NCI-H1930 (cell line): Measurements from ENCODE around the gene EVA1B.

Experiments used
- DNase-seq, 2 experiments: peaks; one replicate each; lab custom pipeline; 2025; lab: John Stamatoyannopoulos, UW

EVA1B gene

GRCh38 chr1:36320291-36320761 lies 3.1 kb downstream of the EVA1B start:
- no peak for DNase-seq

GRCh38 chr1:36309397-36309796 lies 14.0 kb downstream of the EVA1B start:
- no peak for DNase-seq

GRCh38 chr1:36307601-36308330 lies 15.7 kb downstream of the EVA1B start:
- DNase-seq: no peak

DNA sequence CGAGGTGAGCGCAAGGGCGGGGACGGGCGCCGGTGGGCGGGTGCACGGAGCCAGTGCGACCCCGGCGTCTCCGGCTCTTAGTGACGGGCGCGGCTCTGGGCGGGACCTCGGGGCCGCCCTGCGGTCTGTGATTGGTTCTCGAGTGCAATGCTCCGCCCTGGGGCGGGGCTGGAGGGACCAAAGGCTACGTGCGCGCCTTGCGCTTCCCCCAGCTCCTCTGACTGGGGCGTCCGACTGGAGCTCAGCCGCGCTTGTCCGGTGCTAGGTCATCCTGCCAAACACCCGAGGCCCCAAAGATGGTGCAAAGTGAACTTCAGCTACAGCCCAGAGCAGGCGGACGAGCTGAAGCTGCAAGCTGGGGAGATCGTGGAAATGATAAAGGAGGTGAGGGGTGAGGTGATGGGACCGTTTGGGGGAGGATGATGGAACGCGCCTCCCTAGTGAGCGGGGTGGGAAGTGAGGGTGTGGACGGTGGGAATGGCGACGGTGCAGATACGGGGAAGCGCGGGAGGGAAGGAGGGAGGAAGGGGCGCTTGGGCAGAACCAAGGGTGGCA lies 16.5 kb downstream of the EVA1B start:
- DNase-seq: peak; percentile 83 to 92

- DNase-seq: peak in 1 of 2 experiments; percentile 60
Measured at GRCh38 chr1:36306210-36306901, 17.1 kb downstream of the EVA1B start, which contains the start of gene SH3D21. TSS of gene SH3D21 (plus strand) at chr1:36306368. CDS start at chr1:36306421, 53 bp downstream.

DNA sequence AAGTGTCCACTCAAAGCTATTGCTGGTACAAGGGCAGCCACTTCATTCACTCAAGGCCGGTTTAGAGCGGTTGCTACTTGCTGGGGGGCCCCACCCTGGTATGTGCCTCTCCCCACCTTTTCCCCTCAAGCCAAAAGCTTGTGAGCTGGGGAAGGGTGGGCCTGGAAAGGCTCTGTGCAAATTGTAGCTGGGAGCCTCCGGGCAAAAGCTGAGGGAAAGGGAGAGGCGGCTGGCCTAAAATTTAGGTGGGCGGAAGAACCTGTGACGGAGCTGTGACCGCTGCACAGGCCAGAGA lies 17.6 kb downstream of the EVA1B start:
- no peak for DNase-seq

DNA sequence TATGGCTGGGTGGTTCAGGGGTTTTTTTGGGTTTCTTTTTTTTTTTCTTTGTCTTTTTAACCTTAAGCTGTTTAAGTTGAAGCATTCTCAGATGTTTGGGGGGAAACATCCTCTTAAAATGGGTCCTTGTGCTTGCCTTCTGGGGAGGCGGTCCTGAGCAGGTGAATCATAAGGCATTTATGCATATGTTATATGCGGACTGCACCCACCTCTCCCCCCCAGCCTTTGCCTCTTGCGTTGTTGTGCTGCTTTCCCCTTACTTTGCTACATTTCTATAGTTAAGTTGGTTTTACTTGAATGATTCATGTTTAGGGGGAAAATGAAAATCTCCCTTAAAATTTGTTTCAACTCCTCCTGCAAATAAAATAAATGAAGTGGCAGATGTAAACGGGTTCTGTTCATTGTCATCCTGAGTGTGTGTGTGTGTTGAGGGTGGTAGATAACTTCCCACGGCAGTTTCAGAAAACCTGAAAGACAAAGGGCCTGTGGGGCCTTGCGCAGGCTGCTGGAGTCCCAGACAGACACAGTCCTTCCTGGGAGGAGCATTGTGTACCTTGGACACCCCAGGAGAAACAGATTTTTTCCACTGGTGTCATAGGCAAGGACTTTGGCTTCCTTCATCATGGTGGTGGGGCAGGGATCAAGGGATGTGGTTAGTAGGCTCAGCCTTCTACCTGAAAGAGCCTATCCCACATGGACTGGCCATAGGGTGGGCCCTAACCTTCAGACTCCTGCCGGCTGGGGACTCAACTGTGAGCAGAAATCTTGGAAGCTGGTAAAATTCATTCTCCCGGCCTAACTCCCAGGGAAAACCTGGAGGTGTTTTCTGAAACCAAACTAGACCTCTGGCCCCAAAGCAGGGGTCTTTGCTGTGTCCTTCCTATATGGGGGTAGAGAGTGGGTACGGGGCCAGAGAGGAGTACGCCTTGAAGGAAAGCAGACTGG lies 18.2 kb downstream of the EVA1B start:
- DNase-seq: no peak

GRCh38 chr1:36304521-36304920 lies 18.9 kb downstream of the EVA1B start:
- DNase-seq: no peak

GRCh38 chr1:36303650-36304360 lies 19.6 kb downstream of the EVA1B start:
- DNase-seq: no peak

DNA sequence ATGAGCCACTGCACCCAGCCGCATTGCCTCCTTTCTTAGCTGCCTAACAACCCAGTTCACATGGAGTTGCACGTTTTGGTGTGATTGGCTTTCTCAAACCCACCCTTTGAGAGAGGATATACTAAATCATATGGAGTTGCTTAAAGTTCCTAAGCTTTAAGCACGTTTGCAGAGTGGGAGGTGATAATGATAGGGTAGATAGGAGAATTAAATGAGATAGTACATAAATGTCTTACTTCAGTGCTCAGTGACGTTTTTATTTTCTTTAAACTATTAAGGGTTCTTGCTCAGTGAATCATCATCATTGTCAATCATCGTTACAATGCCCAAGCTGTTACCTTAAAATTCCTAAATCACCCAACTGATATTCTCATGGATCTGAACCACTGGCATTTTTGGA lies 20.2 kb downstream of the EVA1B start:
- DNase-seq: no peak

GRCh38 chr1:36301220-36301619 lies 22.2 kb downstream of the EVA1B start:
- no peak for DNase-seq

DNA sequence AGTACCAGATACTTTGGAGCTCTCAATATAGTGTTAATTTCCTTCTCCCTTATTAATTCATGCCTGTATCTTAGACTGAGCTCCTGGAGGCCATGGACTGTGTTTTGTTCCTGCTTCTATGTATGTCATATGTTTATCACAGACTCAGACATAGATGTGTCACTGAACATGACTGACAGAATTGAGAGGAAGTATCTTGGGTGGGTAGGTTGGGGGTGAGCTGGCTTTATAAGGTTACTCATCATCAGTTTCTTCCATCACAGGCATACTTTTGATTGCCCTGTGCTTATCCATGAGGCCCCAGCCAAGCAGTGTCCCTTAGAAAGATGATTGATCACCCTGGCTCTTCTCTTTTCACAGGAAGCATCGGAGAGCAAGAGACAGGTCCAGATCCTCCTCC lies 22.9 kb downstream of the EVA1B start:
- DNase-seq: no peak

DNA sequence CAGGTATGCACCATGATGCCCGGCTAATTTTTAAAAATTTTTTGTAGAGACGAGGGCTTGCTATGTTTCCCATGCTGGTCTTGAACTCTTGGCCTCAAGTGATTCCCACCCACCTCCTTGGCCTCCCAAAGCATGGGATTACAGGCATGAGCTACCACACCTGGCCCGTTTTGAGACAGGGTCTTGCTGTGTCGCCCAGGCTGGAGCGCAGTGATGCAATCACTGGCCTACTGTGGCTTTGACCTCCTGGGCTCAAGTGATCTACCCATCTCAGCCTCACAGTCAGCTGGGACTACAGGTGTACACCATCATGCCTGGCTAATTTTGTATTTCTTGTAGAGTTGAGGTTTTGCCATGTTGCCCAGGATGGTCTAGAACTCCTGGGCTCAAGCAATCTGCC lies 24.8 kb downstream of the EVA1B start:
- no peak for DNase-seq

GRCh38 chr1:36297062-36297461 lies 26.4 kb downstream of the EVA1B start:
- DNase-seq: no peak

DNA sequence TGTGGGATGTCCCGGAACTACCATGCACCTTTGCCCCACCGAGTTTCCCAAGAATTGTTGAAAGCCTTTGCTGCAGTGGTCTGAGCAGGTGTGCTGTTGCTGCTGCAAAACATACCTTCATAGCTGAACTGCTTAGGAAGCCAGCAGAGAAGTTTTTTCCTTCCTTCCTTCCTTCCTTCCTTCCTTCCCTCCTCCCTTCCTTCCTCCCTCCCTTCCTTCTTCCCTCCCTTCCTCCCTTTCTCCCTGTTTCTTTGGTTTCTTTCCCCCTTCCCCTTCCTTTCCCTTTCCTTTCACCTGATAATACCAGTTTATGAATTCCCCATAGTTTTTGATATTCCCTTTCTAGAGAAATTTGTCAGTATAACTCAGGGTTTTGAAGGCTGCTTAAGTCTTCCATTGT lies 28.1 kb downstream of the EVA1B start:
- no peak for DNase-seq

- no peak for DNase-seq
Measured at GRCh38 chr1:36287595-36287994, 35.9 kb downstream of the EVA1B start.

GRCh38 chr1:36286802-36287201 lies 36.6 kb downstream of the EVA1B start:
- no peak for DNase-seq

GRCh38 chr1:36285443-36286101 lies 37.9 kb downstream of the EVA1B start:
- peak in 1 of 2 experiments; percentile 44 for DNase-seq

DNA sequence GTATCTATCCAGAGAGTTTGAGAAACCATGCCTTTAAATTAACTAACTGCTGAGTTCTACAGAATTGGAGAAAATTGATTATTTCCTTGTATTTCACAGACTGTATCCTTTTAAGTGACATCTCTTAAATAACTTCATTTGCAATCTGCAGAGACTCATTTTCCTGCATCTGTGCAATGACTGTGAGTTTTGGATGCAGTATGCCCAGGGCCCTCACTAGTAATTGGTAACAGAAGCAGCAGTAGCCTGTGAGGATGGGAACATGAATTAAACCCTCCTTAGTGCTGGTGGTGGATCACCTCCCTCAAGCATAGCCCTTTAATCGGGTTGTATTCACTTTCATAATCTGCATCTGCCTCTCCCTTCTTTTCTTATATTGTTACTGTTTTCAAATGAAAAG lies 38.9 kb downstream of the EVA1B start:
- DNase-seq: no peak

DNA sequence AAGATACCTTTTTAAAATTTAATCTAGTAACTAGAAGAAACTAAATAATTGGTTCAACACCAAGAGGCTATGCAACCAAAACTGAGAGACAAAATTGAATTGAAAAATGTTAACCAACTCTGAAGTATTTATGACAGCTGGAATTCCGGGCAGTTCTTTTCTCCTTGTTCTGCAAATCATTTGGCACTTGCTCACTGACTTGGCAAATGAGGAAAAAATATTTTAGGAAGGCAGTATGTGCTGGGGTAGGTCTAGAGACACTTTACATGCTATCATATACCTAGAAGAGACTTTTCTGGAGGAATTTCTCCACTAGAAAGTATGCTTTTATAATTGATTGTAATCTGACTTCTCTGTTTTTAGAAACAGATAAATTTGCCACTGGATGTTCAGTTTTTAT lies 39.4 kb downstream of the EVA1B start:
- DNase-seq: no peak

GRCh38 chr1:36279789-36280296 lies 43.6 kb downstream of the EVA1B start:
- no peak for DNase-seq
